Epithelial cell of proximal tubule (primary cell): ENCODE data around the gene MINDY4. TPM values are rescaled to one million over a fixed set of nuclear protein-coding genes. Genes with fewer than 3 reads are reported as not detected.

Source experiments
- DNase-seq: peaks from one replicate; pipeline ENCODE4 v3.0.0-alpha.2; 2011; ENCODE audit warnings: low read depth
- H3K4me3 ChIP-seq: 2 replicates; pipeline ENCODE4 v1.5.1; 2011; ENCODE audit warnings: low read depth, mild to moderate bottlenecking, low read length
- CTCF ChIP-seq: conservative IDR thresholded peaks from 2 replicates; pipeline ENCODE4 v1.5.1; 2012; ENCODE audit warnings: low read depth, mild to moderate bottlenecking, low read length
- total RNA-seq: library from RNA; depleted of rRNA; stranded (reverse); fragments of >200 nt; gene quantifications from 2 replicates; pipeline ENCODE4 v1.2.3, GENCODE V29; 2015

Gene MINDY4
- total RNA-seq, 1 donor from 2014 or later: 5.2 TPM

GRCh38 chr7:30728591-30729100 is 42.6 kb upstream of the MINDY4 start:
- no peak for TF ChIP-seq CTCF
- no peak for DNase-seq
- H3K4me3 ChIP-seq: no peak overlapping the region

DNA sequence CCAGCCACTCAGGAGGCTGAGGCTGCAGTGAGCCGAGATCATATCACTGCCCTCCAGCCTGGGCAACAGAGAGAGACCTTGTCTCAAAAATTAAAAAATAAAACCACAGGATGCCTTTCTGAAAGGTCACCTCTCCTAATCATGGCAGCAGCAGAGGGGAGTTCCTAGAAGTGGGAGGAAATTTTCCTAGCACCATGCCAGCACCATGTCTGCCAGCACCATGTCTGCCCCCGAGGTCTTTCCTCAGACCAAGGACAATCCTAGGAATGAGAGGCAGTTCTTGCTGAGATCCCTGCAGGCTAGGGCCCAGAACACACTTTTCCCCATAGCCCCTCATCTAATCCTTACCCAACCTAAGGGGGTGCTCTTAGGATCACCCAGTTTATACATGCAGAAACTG is 41.6 kb upstream of the MINDY4 start:
- no peak overlapping the region for H3K4me3 ChIP-seq
- no peak for TF ChIP-seq CTCF
- no peak for DNase-seq

- H3K4me3 ChIP-seq: no peak overlapping the region
- TF ChIP-seq CTCF: no peak
- DNase-seq: no peak
Measured at GRCh38 chr7:30730097-30730496, 41.1 kb upstream of the MINDY4 start.

DNA sequence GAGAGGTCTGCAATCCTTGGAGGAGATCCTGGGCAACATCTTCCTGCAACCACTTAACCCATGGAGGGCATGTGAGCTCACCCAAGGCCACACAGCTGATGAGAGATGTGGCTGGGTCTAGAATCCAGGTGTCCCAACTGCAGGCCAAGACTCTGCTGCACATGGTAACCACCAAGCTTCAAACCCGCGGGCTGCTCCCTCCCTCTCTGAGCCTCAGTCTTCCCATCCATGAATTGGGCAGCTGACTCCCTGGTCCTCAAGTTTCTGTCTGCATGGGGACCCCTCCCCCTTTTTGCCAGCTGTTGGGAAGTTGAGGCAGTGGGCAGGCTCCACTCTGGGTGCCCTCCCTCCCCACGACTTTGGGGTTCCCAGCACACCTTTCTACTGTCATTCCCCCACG is 40.2 kb upstream of the MINDY4 start:
- H3K4me3 ChIP-seq: no peak overlapping the region
- no peak for TF ChIP-seq CTCF
- DNase-seq: no peak

DNA sequence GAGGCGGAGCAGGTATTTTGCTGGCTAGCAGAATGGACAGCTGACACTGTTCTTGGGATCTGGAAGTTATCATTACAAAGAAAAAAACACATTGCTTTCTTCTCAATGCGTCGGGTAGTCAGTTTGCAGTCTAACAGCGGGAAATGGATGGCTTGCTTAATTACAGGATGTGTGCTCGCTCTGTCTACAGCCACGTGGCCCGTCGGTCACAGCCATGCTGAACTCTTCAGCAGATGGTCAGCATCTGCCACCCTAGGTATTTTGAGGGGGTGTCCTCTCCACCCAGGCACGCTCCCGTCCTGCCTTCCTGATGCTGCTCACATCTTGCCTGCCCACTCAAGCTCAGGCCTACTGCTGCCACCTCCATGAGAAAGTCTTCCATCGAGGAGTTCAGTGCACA is 39.6 kb upstream of the MINDY4 start:
- no peak for DNase-seq
- no peak overlapping the region for H3K4me3 ChIP-seq
- no peak for TF ChIP-seq CTCF

GRCh38 chr7:30732606-30733005 is 38.6 kb upstream of the MINDY4 start:
- TF ChIP-seq CTCF: no peak
- no peak for DNase-seq
- H3K4me3 ChIP-seq: no peak overlapping the region

GRCh38 chr7:30733216-30733615 is 38.0 kb upstream of the MINDY4 start:
- no peak for DNase-seq
- TF ChIP-seq CTCF: no peak
- H3K4me3 ChIP-seq: no peak overlapping the region
